KMS-11 (cell line): ENCODE measurements around the gene HMGXB4.

Experiments used
- H2AFZ ChIP-seq: fragments of 200-600 bp; sonication (generic); 2 replicates; pipeline ENCODE4 v1.6.1; 2016; ENCODE audit warnings: antibody characterized with exemption, mixed run types, low read depth
- H3K27ac ChIP-seq: fragments of 200-600 bp; sonication (generic); 2 replicates; pipeline ENCODE4 v1.6.1; 2016; ENCODE audit warnings: mild to moderate bottlenecking, mixed run types
- H3K27me3 ChIP-seq: fragments of 200-600 bp; sonication (generic); 2 replicates; pipeline ENCODE4 v1.6.1; 2017; ENCODE audit warnings: mild to moderate bottlenecking, low read depth, mixed run types, moderate library complexity; ENCODE audit not compliant: insufficient read depth
- H3K36me3 ChIP-seq: fragments of 200-600 bp; sonication (generic); 2 replicates; pipeline ENCODE4 v1.6.1; 2017; ENCODE audit warnings: mild to moderate bottlenecking, mixed run types; ENCODE audit not compliant: insufficient read depth
- H3K4me1 ChIP-seq: fragments of 200-600 bp; sonication (generic); 2 replicates; pipeline ENCODE4 v1.6.1; 2016; ENCODE audit warnings: mild to moderate bottlenecking, low read depth, mixed run types; ENCODE audit not compliant: poor library complexity, severe bottlenecking
- H3K4me2 ChIP-seq: fragments of 200-600 bp; sonication (generic); 2 replicates; pipeline ENCODE4 v1.7.0; 2016; ENCODE audit warnings: mild to moderate bottlenecking, mixed run types
- H3K4me3 ChIP-seq: fragments of 200-600 bp; sonication (generic); IDR thresholded peaks from 2 replicates; pipeline ENCODE4 v1.6.1; 2017; ENCODE audit warnings: low read depth, low read length, mixed read lengths; ENCODE audit not compliant: insufficient read depth
- H3K79me2 ChIP-seq: fragments of 200-600 bp; sonication (generic); 2 replicates; pipeline ENCODE4 v1.6.1; 2016; ENCODE audit warnings: low read depth, mixed run types; ENCODE audit not compliant: insufficient read depth
- H3K9ac ChIP-seq: fragments of 200-600 bp; sonication (generic); 2 replicates; pipeline ENCODE4 v1.6.1; 2016; ENCODE audit warnings: mild to moderate bottlenecking, mixed run types
- H4K20me1 ChIP-seq: fragments of 200-600 bp; sonication (generic); 2 replicates; pipeline ENCODE4 v1.6.1; 2016; ENCODE audit warnings: mild to moderate bottlenecking, mixed run types; ENCODE audit not compliant: insufficient read depth
- TF ChIP-seq, protein P1 (sequence below): fragments of 200-600 bp; sonication (generic); conservative IDR thresholded peaks from 2 replicates; pipeline ENCODE4 v1.6.1; 2017; ENCODE audit warnings: low read depth, mild to moderate bottlenecking, antibody characterized with exemption, low read length, moderate library complexity, mixed read lengths

The HMGXB4 gene

DNA sequence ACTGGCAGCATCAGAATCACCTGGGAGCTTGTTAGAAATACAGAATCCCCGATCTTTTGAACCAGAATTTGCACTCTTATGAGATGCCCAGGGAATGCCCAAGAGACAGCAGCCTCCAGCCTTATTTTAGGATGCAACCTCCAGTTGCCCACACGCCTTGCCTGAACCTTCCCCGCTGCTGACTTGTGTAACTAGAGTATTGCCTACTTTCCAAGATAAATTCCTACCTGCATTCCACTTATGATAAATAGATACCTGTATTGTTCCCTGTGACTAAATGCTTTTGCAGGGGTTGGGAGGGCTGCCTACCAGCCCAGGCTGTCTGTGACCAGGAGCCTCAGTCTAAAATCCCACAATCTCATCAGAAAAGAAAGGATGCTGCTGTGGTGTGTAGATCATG lies 44.3 kb upstream of the HMGXB4 start:
- Histone ChIP-seq H3K27me3 (no peaks in the 10 kb centered on the region), H4K20me1 (no peaks in the 10 kb centered on the region), H2AFZ (no peak overlapping the region), H3K4me3 (no peak overlapping the region), H3K27ac (no peak overlapping the region), H3K79me2 (no peaks in the 10 kb centered on the region), H3K4me2 (no peak overlapping the region), H3K4me1 (no peaks in the 10 kb centered on the region), H3K9ac (no peak overlapping the region), H3K36me3 (no peaks in the 10 kb centered on the region)
- TF ChIP-seq, protein P1, sequence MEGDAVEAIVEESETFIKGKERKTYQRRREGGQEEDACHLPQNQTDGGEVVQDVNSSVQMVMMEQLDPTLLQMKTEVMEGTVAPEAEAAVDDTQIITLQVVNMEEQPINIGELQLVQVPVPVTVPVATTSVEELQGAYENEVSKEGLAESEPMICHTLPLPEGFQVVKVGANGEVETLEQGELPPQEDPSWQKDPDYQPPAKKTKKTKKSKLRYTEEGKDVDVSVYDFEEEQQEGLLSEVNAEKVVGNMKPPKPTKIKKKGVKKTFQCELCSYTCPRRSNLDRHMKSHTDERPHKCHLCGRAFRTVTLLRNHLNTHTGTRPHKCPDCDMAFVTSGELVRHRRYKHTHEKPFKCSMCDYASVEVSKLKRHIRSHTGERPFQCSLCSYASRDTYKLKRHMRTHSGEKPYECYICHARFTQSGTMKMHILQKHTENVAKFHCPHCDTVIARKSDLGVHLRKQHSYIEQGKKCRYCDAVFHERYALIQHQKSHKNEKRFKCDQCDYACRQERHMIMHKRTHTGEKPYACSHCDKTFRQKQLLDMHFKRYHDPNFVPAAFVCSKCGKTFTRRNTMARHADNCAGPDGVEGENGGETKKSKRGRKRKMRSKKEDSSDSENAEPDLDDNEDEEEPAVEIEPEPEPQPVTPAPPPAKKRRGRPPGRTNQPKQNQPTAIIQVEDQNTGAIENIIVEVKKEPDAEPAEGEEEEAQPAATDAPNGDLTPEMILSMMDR: no peak

DNA sequence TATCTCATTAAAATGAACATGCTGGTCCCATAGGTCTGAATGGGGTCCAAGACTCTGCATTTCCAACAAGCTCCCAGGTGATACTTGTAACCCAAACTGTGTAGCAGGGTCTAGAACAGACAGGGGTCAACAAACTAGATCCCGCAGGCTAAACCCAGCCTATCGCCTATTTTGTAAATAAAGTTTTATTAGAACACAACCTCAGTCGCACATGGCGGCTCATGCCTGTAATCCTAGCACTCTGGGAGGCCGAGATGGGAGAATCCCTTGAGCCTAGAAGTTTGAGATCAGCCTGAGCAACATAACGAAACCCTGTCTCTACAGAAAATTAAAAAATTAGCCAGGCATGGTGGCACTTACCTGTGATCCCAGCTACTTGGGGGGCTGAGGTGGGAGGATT lies 42.3 kb upstream of the HMGXB4 start:
- Histone ChIP-seq H3K4me3 (no peak overlapping the region), H3K27ac (no peak overlapping the region), H3K9ac (no peak overlapping the region), H3K27me3 (no peaks in the 10 kb centered on the region), H3K4me1 (no peaks in the 10 kb centered on the region), H4K20me1 (no peaks in the 10 kb centered on the region), H2AFZ (no peak overlapping the region), H3K36me3 (no peaks in the 10 kb centered on the region), H3K4me2 (no peak overlapping the region), H3K79me2 (no peaks in the 10 kb centered on the region)
- TF ChIP-seq, protein P1: no peak

DNA sequence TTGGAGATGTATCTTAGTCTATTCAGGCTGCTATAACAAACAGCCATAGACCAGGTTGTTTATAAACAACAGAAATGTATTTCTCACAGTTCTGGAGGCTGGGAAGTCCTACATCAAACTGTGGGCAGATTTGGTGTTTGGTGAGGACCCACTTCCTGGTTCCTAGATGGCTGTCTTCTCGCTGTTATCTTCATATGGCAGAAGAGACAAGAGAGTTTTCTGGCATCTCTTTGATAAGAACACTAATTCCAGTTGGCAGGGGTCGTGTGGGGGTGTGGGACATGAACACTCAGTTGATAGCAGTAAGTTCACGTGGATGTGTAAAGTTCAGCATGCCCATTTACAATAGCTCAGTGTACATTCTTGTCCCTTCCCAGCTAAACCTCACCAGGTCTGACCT lies 41.3 kb upstream of the HMGXB4 start:
- no peaks in the 10 kb centered on the region for H3K27me3 ChIP-seq
- TF ChIP-seq, protein P1: no peak
- H3K79me2 ChIP-seq: no peaks in the 10 kb centered on the region
- H3K36me3 ChIP-seq: no peaks in the 10 kb centered on the region
- H3K4me3 ChIP-seq: no peak overlapping the region
- H3K9ac ChIP-seq: no peak overlapping the region
- H3K4me2 ChIP-seq: no peak overlapping the region
- no peaks in the 10 kb centered on the region for H3K4me1 ChIP-seq
- H4K20me1 ChIP-seq: no peaks in the 10 kb centered on the region
- no peak overlapping the region for H3K27ac ChIP-seq
- H2AFZ ChIP-seq: no peak overlapping the region

DNA sequence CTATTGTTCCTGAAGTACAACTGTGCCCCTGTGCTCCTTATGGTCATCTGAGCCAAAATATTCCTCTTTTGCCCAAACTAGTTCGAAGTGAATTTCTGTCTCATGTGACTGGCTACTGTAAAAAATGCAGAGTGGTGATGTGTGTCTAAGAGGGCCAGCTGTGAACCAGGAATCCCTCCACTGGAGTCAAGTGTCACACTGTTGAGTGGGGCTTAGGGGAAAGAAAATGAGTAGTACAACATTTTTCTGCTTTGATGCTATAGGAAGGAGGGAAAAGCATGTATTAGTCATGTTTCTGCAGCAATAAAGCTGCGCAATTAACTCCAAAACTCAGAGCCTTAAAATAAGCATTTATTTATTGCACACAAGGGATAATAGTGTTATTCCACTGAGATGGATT lies 39.8 kb upstream of the HMGXB4 start:
- Histone ChIP-seq H3K36me3 (no peaks in the 10 kb centered on the region), H3K4me2 (no peak overlapping the region), H4K20me1 (no peaks in the 10 kb centered on the region), H3K27me3 (no peaks in the 10 kb centered on the region), H3K79me2 (no peaks in the 10 kb centered on the region), H3K27ac (no peak overlapping the region), H3K9ac (no peak overlapping the region), H2AFZ (no peak overlapping the region), H3K4me1 (no peaks in the 10 kb centered on the region), H3K4me3 (no peak overlapping the region)
- TF ChIP-seq, protein P1: no peak

DNA sequence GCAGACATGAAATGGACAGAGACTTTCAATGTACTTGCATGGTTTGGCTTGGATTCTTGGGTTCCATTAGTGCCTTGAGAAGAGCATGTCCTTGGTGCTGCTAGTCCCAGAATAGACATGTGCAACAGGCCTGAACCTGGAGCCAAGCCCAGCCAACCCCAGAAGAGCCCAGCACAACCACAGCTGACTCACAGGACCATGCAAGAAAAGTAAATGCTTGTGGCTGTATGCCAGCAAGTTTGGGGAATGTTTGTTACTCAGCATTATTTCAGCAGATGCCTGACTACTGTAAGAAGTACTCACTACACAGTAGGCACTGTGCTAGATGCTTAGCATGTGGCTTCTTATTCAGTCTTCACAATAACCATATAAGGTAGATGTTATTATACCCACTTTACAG lies 39.2 kb upstream of the HMGXB4 start:
- H3K27me3 ChIP-seq: no peaks in the 10 kb centered on the region
- H3K79me2 ChIP-seq: no peaks in the 10 kb centered on the region
- no peak overlapping the region for H3K9ac ChIP-seq
- H4K20me1 ChIP-seq: no peaks in the 10 kb centered on the region
- H3K4me3 ChIP-seq: no peak overlapping the region
- no peak overlapping the region for H3K27ac ChIP-seq
- TF ChIP-seq, protein P1: no peak
- no peaks in the 10 kb centered on the region for H3K36me3 ChIP-seq
- no peak overlapping the region for H3K4me2 ChIP-seq
- H2AFZ ChIP-seq: no peak overlapping the region
- no peaks in the 10 kb centered on the region for H3K4me1 ChIP-seq
